ACC112 (cell line): Measurements from ENCODE around the gene RPS21.

ENCODE experiments used
- H2AFZ ChIP-seq: fragments of 200-600 bp; sonication (generic); one replicate; pipeline ENCODE4 v1.6.0; 2017; ENCODE audit warnings: antibody characterized with exemption, low read length; ENCODE audit not compliant: unreplicated experiment
- H3K27ac ChIP-seq: fragments of 200-600 bp; sonication (generic); 2 replicates; pipeline ENCODE4 v1.5.1; 2014; ENCODE audit warnings: low read depth, mild to moderate bottlenecking, antibody characterized with exemption, low read length, moderate library complexity
- H3K27me3 ChIP-seq: fragments of 200-600 bp; sonication (generic); 2 replicates; pipeline ENCODE4 v1.6.1; 2014; ENCODE audit warnings: mild to moderate bottlenecking, antibody characterized with exemption, low read length, moderate library complexity, mixed read lengths; ENCODE audit not compliant: insufficient read depth
- H3K36me3 ChIP-seq: fragments of 200-600 bp; sonication (generic); 2 replicates; pipeline ENCODE4 v1.6.1; 2016; ENCODE audit warnings: mild to moderate bottlenecking, antibody characterized with exemption, low read length, moderate library complexity, mixed read lengths; ENCODE audit not compliant: insufficient read depth
- H3K4me1 ChIP-seq: fragments of 200-600 bp; sonication (generic); one replicate; pipeline ENCODE4 v1.6.1; 2016; ENCODE audit warnings: low read length, mixed read lengths; ENCODE audit not compliant: insufficient read depth, unreplicated experiment, control insufficient read depth
- H3K4me3 ChIP-seq: fragments of 200-600 bp; sonication (generic); 2 replicates; pipeline ENCODE4 v1.5.1; 2014; ENCODE audit warnings: mild to moderate bottlenecking, low read depth, low read length
- H3K79me2 ChIP-seq: fragments of 200-600 bp; sonication (generic); one replicate; pipeline ENCODE4 v1.6.0; 2016; ENCODE audit warnings: low read length; ENCODE audit not compliant: control insufficient read depth, unreplicated experiment, insufficient read depth

RPS21 gene

GRCh38 chr20:62386383-62387218, at the start of gene RPS21:
RPS21 (plus strand) TSS chr20:62387103; CDS start chr20:62387339, 236 bp downstream.
- H3K4me1 ChIP-seq: peaks cover 14% of the 10 kb centered on the region
- peak within 1 kb of the TSS; percentile 68 for H3K27ac ChIP-seq
- peak within 1 kb of the TSS; percentile 100 for H3K4me3 ChIP-seq
- peak within 1 kb of the TSS; percentile 97 for H2AFZ ChIP-seq
- peaks cover 46% of the 10 kb centered on the region for H3K79me2 ChIP-seq
- peaks cover 13% of the 10 kb centered on the region for H3K36me3 ChIP-seq
- H3K27me3 ChIP-seq: no peaks in the 10 kb centered on the region

- Histone ChIP-seq H3K4me3 (no peak overlapping the region), H3K27me3 (no peaks in the 10 kb centered on the region), H3K79me2 (no peaks in the 10 kb centered on the region), H3K4me1 (no peaks in the 10 kb centered on the region), H3K36me3 (peaks cover 9% of the 10 kb centered on the region), H3K27ac (no peak overlapping the region), H2AFZ (no peak overlapping the region)
Measured at GRCh38 chr20:62337558-62338293, 49.2 kb upstream of the RPS21 start.

DNA sequence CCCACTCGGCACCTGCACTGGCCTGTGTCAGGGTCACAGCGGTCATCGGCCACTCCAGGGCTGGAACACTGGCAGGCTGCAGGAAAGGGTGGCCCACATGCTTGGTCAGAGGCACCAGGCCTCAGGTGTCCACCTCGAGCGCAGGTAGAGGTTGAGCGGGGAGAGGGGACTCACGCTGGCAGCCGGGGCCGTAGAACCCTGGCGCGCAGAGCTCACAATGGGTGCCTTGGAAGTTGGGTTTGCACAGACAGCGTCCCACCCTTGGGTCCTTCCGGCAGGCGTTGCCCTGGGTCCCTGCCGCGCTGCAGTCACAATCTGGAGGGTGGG, 48.6 kb upstream of the RPS21 start:
- no peak overlapping the region for H3K4me3 ChIP-seq
- H3K36me3 ChIP-seq: peaks cover 9% of the 10 kb centered on the region
- no peak overlapping the region for H3K27ac ChIP-seq
- H2AFZ ChIP-seq: no peak overlapping the region
- H3K27me3 ChIP-seq: no peaks in the 10 kb centered on the region
- no peaks in the 10 kb centered on the region for H3K79me2 ChIP-seq
- no peaks in the 10 kb centered on the region for H3K4me1 ChIP-seq

DNA sequence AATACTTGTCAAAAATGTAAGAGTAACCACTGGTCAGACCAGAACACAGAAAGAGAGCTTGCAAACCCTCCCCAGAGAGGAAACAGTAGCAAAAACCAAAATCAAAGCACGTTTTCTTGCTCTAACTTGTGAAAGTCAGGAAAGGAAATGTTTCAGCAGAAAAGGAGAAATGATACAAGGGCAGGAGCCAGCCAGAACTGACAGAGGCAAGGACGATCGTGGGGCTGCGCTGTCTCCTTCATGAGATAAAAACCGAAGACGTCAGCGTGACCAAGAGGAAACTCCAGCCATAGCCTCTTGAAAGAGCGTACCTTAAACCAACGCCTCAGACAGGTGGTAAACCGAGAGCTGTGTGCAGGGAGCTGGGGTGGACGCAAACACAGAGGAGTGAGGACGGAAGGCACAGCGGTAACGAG, 47.2 kb upstream of the RPS21 start:
- Histone ChIP-seq H3K4me1 (no peaks in the 10 kb centered on the region), H3K4me3 (no peak overlapping the region), H3K27me3 (no peaks in the 10 kb centered on the region), H2AFZ (no peak overlapping the region), H3K27ac (no peak overlapping the region), H3K79me2 (no peaks in the 10 kb centered on the region), H3K36me3 (peaks cover 9% of the 10 kb centered on the region)

DNA sequence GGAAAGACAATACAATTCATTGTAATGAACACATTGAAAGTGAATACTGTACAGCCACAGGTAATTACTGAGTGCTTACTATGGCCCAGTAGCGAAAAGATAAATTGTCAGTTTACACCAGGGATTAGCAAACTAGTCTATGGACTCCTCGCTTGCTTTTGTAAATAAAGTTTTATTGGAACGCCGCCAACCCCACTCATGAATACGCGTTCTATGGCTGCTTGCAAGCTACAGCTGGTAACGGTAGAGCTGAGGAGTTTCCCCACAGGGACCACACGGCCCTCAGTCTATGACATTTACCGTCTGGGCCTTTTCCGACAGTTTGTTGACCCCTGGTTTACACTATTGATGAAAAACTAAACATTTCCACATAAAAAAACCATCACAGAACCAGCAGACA, 44.0 kb upstream of the RPS21 start:
- H3K27me3 ChIP-seq: no peaks in the 10 kb centered on the region
- no peak overlapping the region for H3K4me3 ChIP-seq
- no peak overlapping the region for H3K27ac ChIP-seq
- peaks cover 9% of the 10 kb centered on the region for H3K36me3 ChIP-seq
- no peaks in the 10 kb centered on the region for H3K4me1 ChIP-seq
- H2AFZ ChIP-seq: no peak overlapping the region
- H3K79me2 ChIP-seq: no peaks in the 10 kb centered on the region

DNA sequence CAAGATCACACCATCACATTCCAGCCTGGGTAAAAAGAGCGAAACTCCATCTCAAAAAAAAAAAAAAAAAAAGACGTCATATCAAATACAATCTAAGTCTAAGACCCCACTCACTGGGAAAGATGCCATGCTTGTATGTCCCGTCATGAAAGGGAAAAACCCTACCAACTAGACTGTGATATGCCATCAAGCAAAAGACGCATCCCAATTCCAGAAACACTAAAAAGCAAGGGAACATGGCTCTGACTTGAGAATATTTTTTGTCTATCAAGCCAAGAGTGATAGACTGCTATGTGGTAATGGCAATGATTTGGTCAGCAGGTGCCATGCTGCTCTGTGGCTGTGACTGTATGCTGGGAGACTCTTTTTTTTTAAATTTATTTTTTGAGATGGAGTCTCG, 42.8 kb upstream of the RPS21 start:
- no peaks in the 10 kb centered on the region for H3K27me3 ChIP-seq
- H3K79me2 ChIP-seq: no peaks in the 10 kb centered on the region
- H3K27ac ChIP-seq: no peak overlapping the region
- H2AFZ ChIP-seq: no peak overlapping the region
- H3K4me1 ChIP-seq: no peaks in the 10 kb centered on the region
- no peak overlapping the region for H3K4me3 ChIP-seq
- peaks cover 9% of the 10 kb centered on the region for H3K36me3 ChIP-seq

DNA sequence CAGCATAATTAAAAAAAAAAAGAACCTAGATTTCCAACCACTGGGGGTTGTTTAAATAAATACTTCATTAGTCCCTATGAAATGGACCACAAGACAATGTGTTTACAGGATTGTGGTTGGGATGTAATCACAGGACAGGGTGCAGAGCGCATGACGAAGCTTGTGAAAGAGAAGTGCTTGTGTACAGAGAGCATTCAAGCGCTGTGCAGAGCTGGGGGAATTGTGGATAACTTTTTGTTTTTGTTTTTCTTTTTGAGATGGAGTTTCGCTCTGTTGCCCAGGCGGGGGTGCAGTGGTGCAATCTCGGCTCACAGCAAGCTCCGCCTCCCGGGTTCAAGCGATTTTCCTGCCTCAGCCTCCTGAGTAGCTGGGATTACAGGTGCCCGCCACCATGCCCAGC, 42.1 kb upstream of the RPS21 start:
- Histone ChIP-seq H3K27ac (no peak overlapping the region), H3K36me3 (peaks cover 6% of the 10 kb centered on the region)

DNA sequence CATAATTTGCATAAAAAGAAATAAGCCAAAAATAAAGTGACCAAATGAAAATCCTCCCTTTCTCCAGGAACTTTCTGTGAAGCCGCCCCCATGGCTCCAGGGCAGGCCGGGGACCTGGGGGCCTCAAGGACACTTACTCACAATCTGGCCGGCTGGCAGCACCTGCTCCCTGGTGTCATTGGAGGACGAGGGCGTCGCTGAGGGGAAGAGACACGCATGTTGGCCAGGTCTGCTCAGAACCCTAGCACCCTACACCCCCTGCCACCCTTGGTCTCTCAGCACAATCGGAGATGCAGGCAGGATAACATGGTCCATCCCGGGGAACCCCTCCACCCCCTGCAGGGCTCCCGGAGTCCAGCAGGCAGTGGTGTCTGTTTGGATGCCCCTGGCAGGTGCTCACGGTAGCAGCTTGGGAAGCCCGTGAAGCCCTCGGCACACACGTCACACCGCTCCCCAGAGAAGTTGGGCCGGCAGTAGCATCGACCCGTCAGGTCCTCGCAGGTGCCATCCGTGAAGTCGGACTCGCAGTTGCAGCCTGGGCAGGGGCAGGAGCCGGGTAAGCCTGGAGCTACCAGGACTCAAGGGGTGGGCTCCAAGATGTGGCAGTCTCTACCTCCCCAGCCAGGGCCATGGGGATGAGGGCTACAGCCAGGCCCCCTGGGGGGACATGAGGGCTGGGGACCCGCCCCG, 41.1 kb upstream of the RPS21 start:
- peaks cover 6% of the 10 kb centered on the region for H3K36me3 ChIP-seq
- H3K79me2 ChIP-seq: no peaks in the 10 kb centered on the region
- no peak overlapping the region for H3K4me3 ChIP-seq
- no peak overlapping the region for H3K27ac ChIP-seq
- H2AFZ ChIP-seq: no peak overlapping the region
- H3K27me3 ChIP-seq: no peaks in the 10 kb centered on the region
- peaks cover 6% of the 10 kb centered on the region for H3K4me1 ChIP-seq

More for the DNA sequence above, 42.1 kb upstream of the RPS21 start:
- Histone ChIP-seq H3K79me2 (no peaks in the 10 kb centered on the region), H2AFZ (no peak overlapping the region), H3K4me3 (no peak overlapping the region), H3K27me3 (no peaks in the 10 kb centered on the region), H3K4me1 (no peaks in the 10 kb centered on the region)

- H3K4me1 ChIP-seq: peaks cover 6% of the 10 kb centered on the region
- no peaks in the 10 kb centered on the region for H3K27me3 ChIP-seq
- H3K27ac ChIP-seq: no peak overlapping the region
- no peaks in the 10 kb centered on the region for H3K79me2 ChIP-seq
- no peaks in the 10 kb centered on the region for H3K36me3 ChIP-seq
- H2AFZ ChIP-seq: no peak overlapping the region
- no peak overlapping the region for H3K4me3 ChIP-seq
Measured at GRCh38 chr20:62346398-62347150, 40.3 kb upstream of the RPS21 start.

DNA sequence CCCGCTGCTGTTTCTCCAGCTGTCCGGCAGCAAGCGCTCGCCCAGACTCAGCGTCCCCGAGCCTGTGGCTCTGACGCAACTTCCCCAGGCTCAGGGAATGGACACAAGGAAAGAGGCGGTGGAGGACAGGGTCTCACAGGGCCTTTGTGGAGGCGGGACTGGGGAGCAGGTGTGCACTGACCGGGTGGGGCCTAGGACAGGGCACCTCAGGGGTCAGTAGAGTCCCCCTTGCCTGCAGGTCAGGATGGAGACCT, 39.8 kb upstream of the RPS21 start:
- H3K4me3 ChIP-seq: no peak overlapping the region
- H3K27ac ChIP-seq: no peak overlapping the region
- no peaks in the 10 kb centered on the region for H3K36me3 ChIP-seq
- H2AFZ ChIP-seq: no peak overlapping the region
- no peaks in the 10 kb centered on the region for H3K79me2 ChIP-seq
- H3K4me1 ChIP-seq: peaks cover 6% of the 10 kb centered on the region
- H3K27me3 ChIP-seq: no peaks in the 10 kb centered on the region
